Astrocyte (in vitro differentiated cells and primary cell): ENCODE data around the gene PRRC2C. TPM values are rescaled to one million over a fixed set of nuclear protein-coding genes. Genes with fewer than 3 reads are reported as not detected.

Experiments
- DNase-seq: peaks from one replicate; pipeline ENCODE4 v3.0.0-alpha.2; 2010; ENCODE audit warnings: low read depth
- FAIRE-seq: peaks from 2 replicates; lab custom pipeline; 2011; peaks lifted over from hg19 to GRCh38; lab: Jason Lieb, UNC
- H2AFZ ChIP-seq: 2 replicates; pipeline ENCODE4 v1.6.0; 2012; ENCODE audit warnings: low read depth, low read length, inconsistent platforms
- H3K27ac ChIP-seq: 2 replicates; pipeline ENCODE4 v1.5.1; 2011; ENCODE audit warnings: low read depth, low read length, inconsistent platforms
- H3K27me3 ChIP-seq: 2 replicates; pipeline ENCODE4 v1.6.0; 2011; ENCODE audit warnings: low read length, inconsistent platforms; ENCODE audit not compliant: insufficient read depth
- H3K36me3 ChIP-seq: 2 replicates; pipeline ENCODE4 v1.5.1; 2011; ENCODE audit warnings: low read length, inconsistent platforms; ENCODE audit not compliant: insufficient read depth
- H3K4me1 ChIP-seq: 2 replicates; pipeline ENCODE4 v1.5.1; 2011; ENCODE audit warnings: low read length, inconsistent platforms; ENCODE audit not compliant: insufficient read depth
- H3K4me2 ChIP-seq: 2 replicates; pipeline ENCODE4 v1.6.0; 2012; ENCODE audit warnings: low read length, inconsistent platforms
- H3K4me3 ChIP-seq: 2 replicates; pipeline ENCODE4 v1.5.1; 2011; ENCODE audit warnings: low read depth, mild to moderate bottlenecking, low read length, inconsistent platforms; ENCODE audit not compliant: insufficient read depth
- H3K79me2 ChIP-seq: 2 replicates; pipeline ENCODE4 v1.6.0; 2012; ENCODE audit warnings: mild to moderate bottlenecking, low read length, inconsistent platforms; ENCODE audit not compliant: insufficient read depth
- H3K9ac ChIP-seq: 2 replicates; pipeline ENCODE4 v1.6.0; 2012; ENCODE audit warnings: mild to moderate bottlenecking, low read length, inconsistent platforms
- H3K9me3 ChIP-seq: 2 replicates; pipeline ENCODE4 v1.5.1; 2012; ENCODE audit warnings: low read depth, mild to moderate bottlenecking, low read length, inconsistent platforms; ENCODE audit not compliant: insufficient read depth
- H4K20me1 ChIP-seq: 2 replicates; pipeline ENCODE4 v1.6.0; 2012; ENCODE audit warnings: low read length, inconsistent platforms; ENCODE audit not compliant: insufficient read depth
- H3K27ac Mint-ChIP-seq: one replicate; pipeline ENCODE4 v1.8.0; 2021; ENCODE audit warnings: mild to moderate bottlenecking, mixed read lengths; ENCODE audit not compliant: unreplicated experiment
- H3K27me3 Mint-ChIP-seq: one replicate; pipeline ENCODE4 v1.8.0; 2021; ENCODE audit warnings: low read depth, mixed read lengths; ENCODE audit not compliant: unreplicated experiment
- H3K36me3 Mint-ChIP-seq: one replicate; pipeline ENCODE4 v1.8.0; 2021; ENCODE audit warnings: low read depth, mixed read lengths; ENCODE audit not compliant: unreplicated experiment
- H3K4me1 Mint-ChIP-seq: one replicate; pipeline ENCODE4 v1.8.0; 2021; ENCODE audit warnings: low read depth, mixed read lengths; ENCODE audit not compliant: unreplicated experiment
- H3K4me3 Mint-ChIP-seq: one replicate; pipeline ENCODE4 v1.8.0; 2021; ENCODE audit warnings: mild to moderate bottlenecking, moderate library complexity, mixed read lengths; ENCODE audit not compliant: unreplicated experiment
- H3K9me3 Mint-ChIP-seq: one replicate; pipeline ENCODE4 v1.8.0; 2021; ENCODE audit warnings: mild to moderate bottlenecking, mixed read lengths; ENCODE audit not compliant: unreplicated experiment
- CTCF ChIP-seq: IDR thresholded peaks from 2 replicates; pipeline ENCODE4 v1.5.1; 2011; ENCODE audit warnings: low read depth, mild to moderate bottlenecking, inconsistent platforms, low read length, moderate library complexity; ENCODE audit not compliant: insufficient read depth
- EZH2 ChIP-seq: IDR thresholded peaks from 2 replicates; pipeline ENCODE4 v1.6.1; 2012; ENCODE audit warnings: mild to moderate bottlenecking, low read length, inconsistent platforms; ENCODE audit not compliant: insufficient read depth
- total RNA-seq: library from RNA; stranded (reverse); gene quantifications from 2 replicates; pipeline ENCODE4 v1.2.1, GENCODE V29; 2021

PRRC2C gene
- total RNA-seq, 1 donor from 2014 or later: 196 TPM

- Mint-ChIP-seq H3K4me3 (no peak overlapping the region), H3K27ac (no peak overlapping the region)
- no peak for FAIRE-seq
These were observed 139.9 kb downstream of the PRRC2C start for GRCh38 chr1:171625225-171625624.

GRCh38 chr1:171627020-171627419 lies 141.7 kb downstream of the PRRC2C start:
- Mint-ChIP-seq H3K36me3 (no peaks in the 10 kb centered on the region), H3K27me3 (peaks cover 13% of the 10 kb centered on the region), H3K4me3 (no peak overlapping the region), H3K27ac (no peak overlapping the region), H3K4me1 (peaks cover 5% of the 10 kb centered on the region), H3K9me3 (peaks cover 4% of the 10 kb centered on the region)
- no peak overlapping the region for H3K4me3 ChIP-seq
- no peaks in the 10 kb centered on the region for H3K79me2 ChIP-seq
- peaks cover 2% of the 10 kb centered on the region for H3K27me3 ChIP-seq
- no peak for TF ChIP-seq EZH2
- TF ChIP-seq CTCF: no peak
- H3K9ac ChIP-seq: no peak overlapping the region
- DNase-seq (no peak), FAIRE-seq (no peak)
- no peaks in the 10 kb centered on the region for H3K4me1 ChIP-seq
- H3K9me3 ChIP-seq: no peaks in the 10 kb centered on the region
- H4K20me1 ChIP-seq: no peaks in the 10 kb centered on the region
- H3K27ac ChIP-seq: no peak overlapping the region
- no peak overlapping the region for H3K4me2 ChIP-seq
- no peak overlapping the region for H2AFZ ChIP-seq
- H3K36me3 ChIP-seq: no peaks in the 10 kb centered on the region

More at GRCh38 chr1:171625225-171625624, 139.9 kb downstream of the PRRC2C start:
- H3K9ac ChIP-seq: no peak overlapping the region
- TF ChIP-seq CTCF (no peak), EZH2 (no peak)
- no peak overlapping the region for H3K27ac ChIP-seq
- H3K79me2 ChIP-seq: no peaks in the 10 kb centered on the region
- H2AFZ ChIP-seq: no peak overlapping the region
- Mint-ChIP-seq H3K36me3 (no peaks in the 10 kb centered on the region), H3K9me3 (no peaks in the 10 kb centered on the region), H3K27me3 (peaks cover 8% of the 10 kb centered on the region), H3K4me1 (peaks cover 5% of the 10 kb centered on the region)
- no peaks in the 10 kb centered on the region for H3K9me3 ChIP-seq
- H3K4me3 ChIP-seq: no peak overlapping the region
- DNase-seq: no peak
- no peaks in the 10 kb centered on the region for H3K4me1 ChIP-seq
- no peaks in the 10 kb centered on the region for H3K36me3 ChIP-seq
- peaks cover 2% of the 10 kb centered on the region for H3K27me3 ChIP-seq
- H4K20me1 ChIP-seq: no peaks in the 10 kb centered on the region
- no peak overlapping the region for H3K4me2 ChIP-seq

DNA sequence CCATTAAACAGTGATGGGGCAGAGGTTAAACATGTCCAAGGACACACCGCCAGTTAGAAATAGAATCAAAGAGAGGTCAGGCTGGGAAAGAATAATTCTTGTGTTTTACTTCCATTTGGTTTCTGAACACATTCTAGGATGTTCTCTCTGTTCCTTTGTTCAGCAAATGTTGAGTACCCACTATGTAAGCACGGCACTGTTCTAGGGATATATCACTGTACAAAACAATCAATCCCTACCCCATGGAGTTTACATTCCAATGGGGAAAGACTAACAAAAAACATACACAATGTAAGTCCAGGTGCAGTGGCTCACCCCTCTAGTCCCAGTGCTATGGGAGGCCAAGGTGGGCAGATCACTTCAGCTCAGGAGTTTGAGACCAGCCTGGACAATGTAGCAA lies 142.9 kb downstream of the PRRC2C start:
- H3K4me2 ChIP-seq: no peak overlapping the region
- H3K79me2 ChIP-seq: no peaks in the 10 kb centered on the region
- H3K9me3 Mint-ChIP-seq: peaks cover 4% of the 10 kb centered on the region
- H3K27me3 ChIP-seq: no peaks in the 10 kb centered on the region
- H3K4me1 Mint-ChIP-seq: peaks cover 5% of the 10 kb centered on the region
- H3K9me3 ChIP-seq: no peaks in the 10 kb centered on the region
- no peak overlapping the region for H3K27ac Mint-ChIP-seq
- no peaks in the 10 kb centered on the region for H3K4me1 ChIP-seq
- H3K27me3 Mint-ChIP-seq: peaks cover 15% of the 10 kb centered on the region
- H4K20me1 ChIP-seq: no peaks in the 10 kb centered on the region
- H3K4me3 ChIP-seq: no peak overlapping the region
- H3K36me3 ChIP-seq: no peaks in the 10 kb centered on the region
- FAIRE-seq (no peak), DNase-seq (no peak)
- H3K9ac ChIP-seq: no peak overlapping the region
- H3K36me3 Mint-ChIP-seq: no peaks in the 10 kb centered on the region
- H3K27ac ChIP-seq: no peak overlapping the region
- no peak overlapping the region for H2AFZ ChIP-seq
- H3K4me3 Mint-ChIP-seq: no peak overlapping the region
- no peak for TF ChIP-seq EZH2
- no peak for TF ChIP-seq CTCF
